Gastroesophageal sphincter (tissue), 4 donors: ENCODE data around the gene ADAM17. TPM values are rescaled to one million over a fixed set of nuclear protein-coding genes. Genes with fewer than 3 reads are reported as not detected.
"Not testable (repeated sequence)": the region's sequence is repeated elsewhere in the genome, so short reads cannot be mapped to it uniquely, and the experiment has no call there.

Source experiments
- ATAC-seq: fragments of 150-250 bp; one replicate; pipeline ENCODE4 v1.9.1; 2016; ENCODE audit warnings: mild to moderate bottlenecking, moderate library complexity
- H3K27ac ChIP-seq, 4 donors: fragments of 200-600 bp; sonication (generic) in 3 of 4; 1 replicate in 3 of 4; 2 replicates in 1 of 4; pipeline ENCODE4 v1.5.1; 2016 to 2019
- H3K27me3 ChIP-seq: fragments of 200-600 bp; sonication (generic); one replicate; pipeline ENCODE4 v1.5.1; 2019
- H3K36me3 ChIP-seq, 2 donors: fragments of 200-600 bp; sonication (generic); one replicate each; pipeline ENCODE4 v1.5.1; 2019; ENCODE audit warnings: control low read depth in 1 of 2
- H3K4me1 ChIP-seq, 3 donors: fragments of 200-600 bp; sonication (generic); 1 replicate in 2 of 3; 2 replicates in 1 of 3; pipeline ENCODE4 v1.5.1; 2016 to 2019; ENCODE audit warnings: control low read depth in 2 of 3
- H3K4me3 ChIP-seq, 2 donors: fragments of 200-600 bp; sonication (generic); one replicate each; pipeline ENCODE4 v1.5.1; 2019; ENCODE audit warnings: mild to moderate bottlenecking in 1 of 2, moderate library complexity in 1 of 2
- H3K9me3 ChIP-seq, 3 donors: fragments of 200-600 bp; sonication (generic); one replicate each; pipeline ENCODE4 v1.5.1; 2017 to 2019; ENCODE audit warnings: control low read depth in 2 of 3
- EP300 ChIP-seq: sonication (generic); formaldehyde crosslinking; IDR thresholded peaks from one replicate; pipeline ENCODE4 v1.6.1; 2017; ENCODE audit warnings: antibody characterized with exemption, mild to moderate bottlenecking
- POLR2A ChIP-seq, 2 donors: fragments of 450-650 bp; IDR thresholded peaks; one replicate each; pipeline ENCODE4 v1.6.1; 2017; ENCODE audit warnings: antibody characterized with exemption in 2 of 2, mild to moderate bottlenecking in 2 of 2, moderate library complexity in 1 of 2
- POLR2AphosphoS5 ChIP-seq: sonication (generic); formaldehyde crosslinking; IDR thresholded peaks from one replicate; pipeline ENCODE4 v1.6.1; 2017; ENCODE audit warnings: antibody characterized with exemption
- WGBS, 2 donors: methylation state at CpG; one replicate each; pipeline ENCODE4 v1.1.5; 2018; ENCODE audit warnings: low coverage in 1 of 2; 5-methylcytosine and 5-hydroxymethylcytosine counted together
- total RNA-seq, 4 donors: library from RNA; depleted of rRNA; stranded (reverse); fragments of >200 nt; gene quantifications; one replicate each; pipeline ENCODE4 v1.1.0, GENCODE V29; 2016
- TF ChIP-seq, protein P1 (sequence below), 4 experiments: fragments of 200-600 bp in 2 of 4; fragments of 450-650 bp in 2 of 4; sonication (generic) in 1 of 4; IDR thresholded peaks; one replicate each; pipeline ENCODE4 v1.5.1; 2017 to 2019; ENCODE audit warnings: antibody characterized with exemption in 4 of 4, mild to moderate bottlenecking in 2 of 4, moderate library complexity in 2 of 4

Gene ADAM17
- total RNA-seq, 4 donors from 2014 or later = 16.0 to 38.3 (median 17.9) TPM

DNA sequence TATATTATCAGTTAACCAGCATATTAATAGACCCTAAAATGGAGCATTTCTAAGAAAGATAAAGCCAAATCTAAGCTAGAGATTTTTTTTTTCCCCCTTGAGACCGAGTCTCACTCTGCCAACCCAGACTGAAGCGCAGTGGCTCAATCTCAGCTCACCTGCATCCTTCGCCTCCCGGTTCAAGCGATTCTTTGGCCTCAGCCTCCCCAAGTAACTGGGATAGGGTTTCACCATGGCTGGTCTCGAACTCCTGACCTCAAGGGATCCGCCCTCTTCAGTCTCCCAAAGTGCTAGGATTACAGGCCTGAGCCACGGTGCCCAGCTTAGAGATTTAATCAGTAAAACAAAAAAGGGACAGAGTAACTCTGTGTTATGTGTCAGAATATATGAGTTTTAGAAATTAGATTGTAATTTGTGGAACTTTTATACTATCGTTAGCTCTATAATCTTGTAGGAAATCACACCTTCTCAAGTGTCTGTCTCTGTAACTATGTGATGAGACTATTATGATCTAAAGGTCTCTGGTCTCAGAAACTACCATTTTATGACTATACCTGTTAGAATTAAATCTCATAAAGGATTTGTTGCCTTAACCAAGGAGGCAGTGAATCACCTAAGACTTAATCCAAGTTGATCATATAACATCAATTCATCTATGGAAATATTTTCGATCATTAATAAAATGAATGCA lies 41.1 kb upstream of the ADAM17 start:
- no peak overlapping the region for H3K27ac ChIP-seq
- H3K9me3 ChIP-seq = peaks cover 0 to 23% (median 0%) of the 10 kb centered on the region in 3 donors
- H3K4me1 ChIP-seq = peaks cover 9 to 51% (median 20%) of the 10 kb centered on the region in 3 donors
- no peaks in the 10 kb centered on the region for H3K27me3 ChIP-seq
- ATAC-seq = no peak
- 87 to 88% methylated on average over 2 to 10 of the region's 10 CpGs for WGBS, 2 donors
- peaks cover 0 to 37% of the 10 kb centered on the region in 2 donors for H3K36me3 ChIP-seq
- TF ChIP-seq POLR2A (IDR thresholded peaks at IDR 0.05) (no peak), POLR2AphosphoS5 (no peak), EP300 (no peak)
- TF ChIP-seq, protein P1, sequence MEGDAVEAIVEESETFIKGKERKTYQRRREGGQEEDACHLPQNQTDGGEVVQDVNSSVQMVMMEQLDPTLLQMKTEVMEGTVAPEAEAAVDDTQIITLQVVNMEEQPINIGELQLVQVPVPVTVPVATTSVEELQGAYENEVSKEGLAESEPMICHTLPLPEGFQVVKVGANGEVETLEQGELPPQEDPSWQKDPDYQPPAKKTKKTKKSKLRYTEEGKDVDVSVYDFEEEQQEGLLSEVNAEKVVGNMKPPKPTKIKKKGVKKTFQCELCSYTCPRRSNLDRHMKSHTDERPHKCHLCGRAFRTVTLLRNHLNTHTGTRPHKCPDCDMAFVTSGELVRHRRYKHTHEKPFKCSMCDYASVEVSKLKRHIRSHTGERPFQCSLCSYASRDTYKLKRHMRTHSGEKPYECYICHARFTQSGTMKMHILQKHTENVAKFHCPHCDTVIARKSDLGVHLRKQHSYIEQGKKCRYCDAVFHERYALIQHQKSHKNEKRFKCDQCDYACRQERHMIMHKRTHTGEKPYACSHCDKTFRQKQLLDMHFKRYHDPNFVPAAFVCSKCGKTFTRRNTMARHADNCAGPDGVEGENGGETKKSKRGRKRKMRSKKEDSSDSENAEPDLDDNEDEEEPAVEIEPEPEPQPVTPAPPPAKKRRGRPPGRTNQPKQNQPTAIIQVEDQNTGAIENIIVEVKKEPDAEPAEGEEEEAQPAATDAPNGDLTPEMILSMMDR (IDR thresholded peaks at IDR 0.05) = no peak
- no peak overlapping the region for H3K4me3 ChIP-seq

DNA sequence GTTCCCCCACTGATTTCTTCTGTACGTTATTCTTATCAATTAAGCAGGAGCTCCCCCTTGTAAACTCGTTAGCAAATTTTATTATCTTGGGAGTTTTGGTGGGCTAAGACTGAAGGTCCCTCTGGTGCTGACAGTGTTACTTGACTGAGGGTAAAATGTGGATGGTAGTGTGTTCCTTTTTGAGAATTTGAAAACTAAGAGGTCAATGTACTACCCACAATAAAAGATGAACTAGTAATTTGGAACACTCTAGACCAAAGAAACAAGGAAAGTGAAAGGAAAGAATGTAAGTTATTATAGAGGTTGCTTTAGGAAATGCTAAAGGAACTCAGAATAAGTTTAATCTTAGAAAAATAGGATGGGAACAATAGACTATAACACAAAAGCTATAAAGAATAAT lies 40.1 kb upstream of the ADAM17 start:
- Histone ChIP-seq H3K27ac (no peak overlapping the region), H3K36me3 (peaks cover 0 to 27% of the 10 kb centered on the region in 2 donors), H3K4me3 (no peak overlapping the region), H3K9me3 (peaks cover 0 to 23% (median 0%) of the 10 kb centered on the region in 3 donors), H3K4me1 (peaks cover 9 to 51% (median 20%) of the 10 kb centered on the region in 3 donors), H3K27me3 (no peaks in the 10 kb centered on the region)
- TF ChIP-seq, protein P1 (IDR thresholded peaks at IDR 0.05) = no peak
- TF ChIP-seq EP300 = no peak
- no peak for TF ChIP-seq POLR2A (IDR thresholded peaks at IDR 0.05)
- no peak for TF ChIP-seq POLR2AphosphoS5
- no peak for ATAC-seq
- WGBS, 2 donors = 59 to 61% methylated on average over 2 of the region's 2 CpGs

DNA sequence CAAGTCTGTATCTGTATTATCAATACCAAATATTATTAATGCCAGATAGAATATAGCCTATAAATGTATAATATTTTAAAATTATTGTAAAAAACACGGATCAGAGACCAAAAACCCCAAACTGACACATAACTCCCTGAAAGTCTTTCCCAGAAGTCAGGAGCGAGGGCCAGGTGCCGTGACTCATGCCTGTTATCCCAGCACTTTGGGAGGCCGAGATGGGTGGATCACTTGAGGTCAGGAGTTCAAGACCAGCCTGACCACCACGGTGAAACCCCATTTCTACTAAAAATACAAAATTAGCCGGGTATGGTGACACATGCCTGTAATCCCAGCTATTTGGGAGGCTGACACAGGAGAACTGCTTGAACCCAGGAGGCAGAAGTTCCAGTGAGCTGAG lies 39.6 kb upstream of the ADAM17 start:
- peaks cover 0 to 19% (median 0%) of the 10 kb centered on the region in 3 donors for H3K9me3 ChIP-seq
- peaks cover 9 to 51% (median 20%) of the 10 kb centered on the region in 3 donors for H3K4me1 ChIP-seq
- H3K4me3 ChIP-seq, ATAC-seq, H3K27me3 ChIP-seq: not testable (repeated sequence)
- H3K36me3 ChIP-seq = peaks cover 0 to 23% of the 10 kb centered on the region in 2 donors
- H3K27ac ChIP-seq = peak overlapping the region in 3 of 4 donors; percentile 5 to 47 (median 29)
- WGBS, 2 donors = 49 to 86% methylated on average over 5 to 6 of the region's 6 CpGs

DNA sequence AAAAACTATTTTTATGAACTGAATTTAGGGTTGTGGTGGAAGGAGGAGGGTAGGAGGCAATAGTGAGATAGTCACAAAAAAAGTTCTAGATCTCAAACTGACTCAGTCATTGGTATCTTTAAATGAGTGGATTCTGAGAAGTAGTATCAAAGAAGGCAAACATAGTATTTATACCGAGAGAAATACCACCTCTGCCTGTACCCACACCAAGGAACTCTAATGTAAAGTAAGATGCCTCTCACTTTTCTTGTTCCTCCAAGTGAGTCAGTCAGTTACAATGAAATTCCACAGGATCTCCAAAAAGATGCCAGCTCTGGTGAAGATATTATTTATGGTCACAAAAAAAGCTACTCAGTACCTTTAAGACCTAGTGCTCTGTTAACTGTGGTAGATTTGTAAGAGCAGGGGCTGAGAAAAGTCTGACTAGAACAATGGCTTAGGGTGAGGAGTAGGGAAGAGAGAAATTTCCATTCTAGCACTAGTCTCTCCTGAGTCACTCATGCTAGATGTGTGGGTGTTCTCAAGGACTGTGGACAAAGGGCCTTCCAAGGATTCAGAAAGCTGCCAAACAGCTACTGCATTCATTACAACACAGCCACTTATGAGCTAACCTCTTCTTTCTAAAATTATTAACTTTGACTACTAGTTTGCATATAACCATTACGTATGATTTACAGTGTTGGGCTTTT lies 38.9 kb upstream of the ADAM17 start:
- WGBS, 2 donors = 51 to 73% methylated on average over 2 of the region's 2 CpGs
- Histone ChIP-seq H3K4me1 (peaks cover 9 to 51% (median 20%) of the 10 kb centered on the region in 3 donors), H3K4me3 (no peak overlapping the region), H3K27ac (peak overlapping the region; percentile 5 to 47 (median 28)), H3K9me3 (peaks cover 0 to 11% (median 0%) of the 10 kb centered on the region in 3 donors), H3K36me3 (peaks cover 0 to 23% of the 10 kb centered on the region in 2 donors), H3K27me3 (no peaks in the 10 kb centered on the region)
- peak; percentile 87 for ATAC-seq
- no peak for TF ChIP-seq POLR2A (IDR thresholded peaks at IDR 0.05)
- TF ChIP-seq EP300 = no peak
- TF ChIP-seq, protein P1 (IDR thresholded peaks at IDR 0.05) = no peak
- peak; percentile 25 for TF ChIP-seq POLR2AphosphoS5

DNA sequence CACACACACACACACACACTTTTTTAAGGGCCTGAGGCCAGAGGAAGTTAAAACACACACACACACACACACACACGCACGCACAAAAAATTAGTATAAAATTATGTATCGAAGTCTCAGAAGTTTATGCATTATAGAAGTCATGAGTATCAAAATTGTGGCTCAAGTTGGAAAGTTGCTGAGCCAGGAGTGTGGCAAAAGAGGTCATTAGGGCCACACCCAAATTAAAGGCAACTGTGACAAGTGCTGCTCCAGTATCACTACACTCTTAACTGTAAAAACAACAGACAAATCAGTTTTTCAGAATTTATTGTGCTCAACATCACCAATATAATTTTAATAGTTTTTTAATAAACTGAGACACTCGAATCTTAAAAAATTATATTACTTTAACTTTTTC lies 38.3 kb upstream of the ADAM17 start:
- H3K27me3 ChIP-seq = no peaks in the 10 kb centered on the region
- WGBS, 2 donors = 82 to 87% methylated on average over 4 of the region's 4 CpGs
- TF ChIP-seq POLR2A (IDR thresholded peaks at IDR 0.05) = no peak
- no peak for TF ChIP-seq EP300
- TF ChIP-seq, protein P1 (IDR thresholded peaks at IDR 0.05) = no peak
- peaks cover 0 to 23% of the 10 kb centered on the region in 2 donors for H3K36me3 ChIP-seq
- ATAC-seq = no peak
- peaks cover 9 to 51% (median 20%) of the 10 kb centered on the region in 3 donors for H3K4me1 ChIP-seq
- peaks cover 0 to 5% (median 0%) of the 10 kb centered on the region in 3 donors for H3K9me3 ChIP-seq
- H3K27ac ChIP-seq = no peak overlapping the region
- H3K4me3 ChIP-seq = no peak overlapping the region
